ENCODE results near the gene PPFIA2. TPM values are rescaled to one million over a fixed set of nuclear protein-coding genes. Genes with fewer than 3 reads are reported as not detected.

Gene PPFIA2
- total RNA-seq, 1 donor from 2014 or later, result 0.83 TPM

GRCh38 chr12:81441629-81442028 is 317.5 kb downstream of the PPFIA2 start:
- ATAC-seq (no peak), DNase-seq (no peak)
- H3K27ac ChIP-seq, result no peak overlapping the region
- no peaks in the 10 kb centered on the region for H3K27me3 ChIP-seq (ENCODE audit: low read depth)
- no peak for TF ChIP-seq CTCF (IDR thresholded peaks at IDR 0.05)
- H3K9me3 ChIP-seq, result no peaks in the 10 kb centered on the region
- no peak overlapping the region for H3K4me3 ChIP-seq
- no peaks in the 10 kb centered on the region for H3K4me1 ChIP-seq
- H3K36me3 ChIP-seq, result no peaks in the 10 kb centered on the region
- intact Hi-C loops (cut with DNase I), result no loop called here

- H3K36me3 ChIP-seq, result no peaks in the 10 kb centered on the region
- H3K27ac ChIP-seq, result no peak overlapping the region
- DNase-seq (no peak), ATAC-seq (no peak)
- no peak for TF ChIP-seq CTCF (IDR thresholded peaks at IDR 0.05)
- H3K4me1 ChIP-seq, result no peaks in the 10 kb centered on the region
- H3K4me3 ChIP-seq, result no peak overlapping the region
- no peaks in the 10 kb centered on the region for H3K27me3 ChIP-seq (ENCODE audit: low read depth)
- H3K9me3 ChIP-seq, result no peaks in the 10 kb centered on the region
- intact Hi-C loops (cut with DNase I), result no loop called here
Observed at GRCh38 chr12:81440001-81440400, 319.1 kb downstream of the PPFIA2 start.

GRCh38 chr12:81439344-81439743 is 319.8 kb downstream of the PPFIA2 start:
- intact Hi-C loops (cut with DNase I), result no loop called here

GRCh38 chr12:81417056-81417455 is 342.1 kb downstream of the PPFIA2 start:
- Histone ChIP-seq H3K9me3 (peaks cover 5% of the 10 kb centered on the region), H3K27me3 (ENCODE audit: low read depth) (no peaks in the 10 kb centered on the region), H3K4me3 (no peak overlapping the region), H3K36me3 (no peaks in the 10 kb centered on the region), H3K4me1 (no peaks in the 10 kb centered on the region), H3K27ac (no peak overlapping the region)
- intact Hi-C loops (cut with DNase I), result no loop called here
- no peak for DNase-seq
- no peak for TF ChIP-seq CTCF (IDR thresholded peaks at IDR 0.05)
- ATAC-seq, result no peak

More at GRCh38 chr12:81439344-81439743, 319.8 kb downstream of the PPFIA2 start:
- no peaks in the 10 kb centered on the region for H3K27me3 ChIP-seq (ENCODE audit: low read depth)
- H3K36me3 ChIP-seq, result no peaks in the 10 kb centered on the region
- no peak overlapping the region for H3K4me3 ChIP-seq
- TF ChIP-seq CTCF (IDR thresholded peaks at IDR 0.05), result no peak
- ATAC-seq, result no peak
- no peak for DNase-seq
- no peak overlapping the region for H3K27ac ChIP-seq
- H3K4me1 ChIP-seq, result no peaks in the 10 kb centered on the region
- H3K9me3 ChIP-seq, result no peaks in the 10 kb centered on the region

GRCh38 chr12:81416571-81416970 is 342.6 kb downstream of the PPFIA2 start:
- no peaks in the 10 kb centered on the region for H3K27me3 ChIP-seq (ENCODE audit: low read depth)
- no peak overlapping the region for H3K27ac ChIP-seq
- H3K4me3 ChIP-seq, result no peak overlapping the region
- no peak for TF ChIP-seq CTCF (IDR thresholded peaks at IDR 0.05)
- H3K9me3 ChIP-seq, result peaks cover 5% of the 10 kb centered on the region
- no peak for ATAC-seq
- DNase-seq, result no peak
- H3K36me3 ChIP-seq, result no peaks in the 10 kb centered on the region
- no peaks in the 10 kb centered on the region for H3K4me1 ChIP-seq
- intact Hi-C loops (cut with DNase I), result no loop called here

GRCh38 chr12:81414441-81414840 is 344.7 kb downstream of the PPFIA2 start:
- TF ChIP-seq CTCF (IDR thresholded peaks at IDR 0.05), result no peak
- no peaks in the 10 kb centered on the region for H3K27me3 ChIP-seq (ENCODE audit: low read depth)
- DNase-seq, result no peak
- no peaks in the 10 kb centered on the region for H3K4me1 ChIP-seq
- H3K9me3 ChIP-seq, result no peaks in the 10 kb centered on the region
- H3K27ac ChIP-seq, result no peak overlapping the region
- no peaks in the 10 kb centered on the region for H3K36me3 ChIP-seq
- no peak for ATAC-seq
- H3K4me3 ChIP-seq, result no peak overlapping the region
- intact Hi-C loops (cut with DNase I), result no loop called here
